Activated B cell treated with CpG ODN at 0.5 μM for 24 hours (primary cell): Measurements from ENCODE around the gene RAB4A. TPM values are rescaled to one million over a fixed set of nuclear protein-coding genes. Genes with fewer than 3 reads are reported as not detected.

Experiments
- ATAC-seq: fragments of 200-7000 bp; cut with Tn5 transposase; one replicate; pipeline ENCODE4 v1.10.0; 2021; ENCODE audit warnings: low read depth, mild to moderate bottlenecking, moderate library complexity
- CTCF ChIA-PET: fragments of 350-600 bp; sonication (Branson Sonifier 250); formaldehyde crosslinking; loops from one replicate; lab custom pipeline; 2021; ENCODE audit warnings: antibody characterized with exemption; lab: Charles Lee
- POLR2A ChIA-PET: fragments of 350-600 bp; sonication (Branson Sonifier 250); formaldehyde crosslinking; loops from one replicate; lab custom pipeline; 2021; ENCODE audit warnings: antibody characterized with exemption; lab: Charles Lee
- DNase-seq: peaks from one replicate; pipeline ENCODE4 v3.0.0; 2022
- H3K27ac Mint-ChIP-seq: one replicate; pipeline ENCODE4 v1.8.0; 2020; ENCODE audit warnings: mixed read lengths
- H3K27me3 Mint-ChIP-seq: one replicate; pipeline ENCODE4 v1.8.0; 2021; ENCODE audit warnings: mixed read lengths
- H3K36me3 Mint-ChIP-seq: one replicate; pipeline ENCODE4 v1.8.0; 2021; ENCODE audit warnings: low read depth, mixed read lengths
- H3K4me1 Mint-ChIP-seq: one replicate; pipeline ENCODE4 v1.8.0; 2021; ENCODE audit warnings: mixed read lengths
- H3K4me3 Mint-ChIP-seq: one replicate; pipeline ENCODE4 v1.8.0; 2020; ENCODE audit warnings: mild to moderate bottlenecking, mixed read lengths
- H3K9me3 Mint-ChIP-seq: one replicate; pipeline ENCODE4 v1.8.0; 2020; ENCODE audit warnings: mixed read lengths
- CTCF ChIP-seq: fragments of 200-600 bp; IDR thresholded peaks from one replicate; pipeline ENCODE4 v1.8.0; 2022; ENCODE audit warnings: antibody characterized with exemption, mild to moderate bottlenecking
- intact Hi-C: fragments of 100-400 bp; cut with micrococcal nuclease; formaldehyde crosslinking; loops from one replicate; pipeline ENCODE4 v1.15.1; 2024
- total RNA-seq: library from RNA; stranded (reverse); gene quantifications from 2 replicates; pipeline ENCODE4 v1.2.3, GENCODE V29; 2022

Gene RAB4A
- total RNA-seq, 1 donor from 2014 or later: 42.3 TPM

GRCh38 chr1:229309074-229309473 is 38.2 kb downstream of the RAB4A start:
- intact Hi-C loops: no loop called here
- Mint-ChIP-seq H3K27ac (no peak overlapping the region), H3K36me3 (peaks cover 66% of the 10 kb centered on the region), H3K4me1 (no peaks in the 10 kb centered on the region), H3K27me3 (no peaks in the 10 kb centered on the region), H3K4me3 (no peak overlapping the region), H3K9me3 (no peaks in the 10 kb centered on the region)
- CTCF ChIA-PET: no interaction called here
- ATAC-seq: no peak
- POLR2A ChIA-PET: no interaction called here
- no peak for TF ChIP-seq CTCF
- DNase-seq: no peak

- Mint-ChIP-seq H3K27me3 (no peaks in the 10 kb centered on the region), H3K9me3 (no peaks in the 10 kb centered on the region), H3K27ac (no peak overlapping the region), H3K4me1 (no peaks in the 10 kb centered on the region), H3K36me3 (peaks cover 61% of the 10 kb centered on the region), H3K4me3 (no peak overlapping the region)
- DNase-seq (no peak), ATAC-seq (no peak)
- TF ChIP-seq CTCF: no peak
- CTCF ChIA-PET: no interaction called here
- POLR2A ChIA-PET: no interaction called here
- intact Hi-C loops: no loop called here
Observed at GRCh38 chr1:229309684-229310083, 38.8 kb downstream of the RAB4A start.

GRCh38 chr1:229310833-229311232 is 39.9 kb downstream of the RAB4A start:
- intact Hi-C loops: no loop called here
- ChIA-PET CTCF (no interaction called here), POLR2A (no interaction called here)
- no peak for DNase-seq
- no peak for TF ChIP-seq CTCF
- no peak for ATAC-seq
- no peaks in the 10 kb centered on the region for H3K27me3 Mint-ChIP-seq
- H3K36me3 Mint-ChIP-seq: peaks cover 54% of the 10 kb centered on the region
- H3K4me3 Mint-ChIP-seq: no peak overlapping the region
- H3K4me1 Mint-ChIP-seq: no peaks in the 10 kb centered on the region
- H3K9me3 Mint-ChIP-seq: no peaks in the 10 kb centered on the region
- H3K27ac Mint-ChIP-seq: no peak overlapping the region

- CTCF ChIA-PET: no interaction called here
- Mint-ChIP-seq H3K4me3 (no peak overlapping the region), H3K9me3 (no peaks in the 10 kb centered on the region), H3K36me3 (peaks cover 31% of the 10 kb centered on the region), H3K4me1 (no peaks in the 10 kb centered on the region), H3K27ac (no peak overlapping the region), H3K27me3 (no peaks in the 10 kb centered on the region)
- TF ChIP-seq CTCF: no peak
- ATAC-seq (no peak), DNase-seq (no peak)
- intact Hi-C loops: no loop called here
- POLR2A ChIA-PET: no interaction called here
Observed at GRCh38 chr1:229316166-229316565, 45.3 kb downstream of the RAB4A start.

GRCh38 chr1:229318056-229318455 is 47.1 kb downstream of the RAB4A start:
- no peak for ATAC-seq
- peaks cover 25% of the 10 kb centered on the region for H3K36me3 Mint-ChIP-seq
- ChIA-PET POLR2A (interaction anchor here (0.6 kb wide), 1 partner anchor 162 kb away, joined by 3 read pairs; no protein-coding TSS in a partner anchor), CTCF (no interaction called here)
- no peak overlapping the region for H3K4me3 Mint-ChIP-seq
- no peaks in the 10 kb centered on the region for H3K9me3 Mint-ChIP-seq
- no peak for TF ChIP-seq CTCF
- H3K27ac Mint-ChIP-seq: no peak overlapping the region
- no peaks in the 10 kb centered on the region for H3K4me1 Mint-ChIP-seq
- DNase-seq: no peak
- intact Hi-C loops: no loop called here
- no peaks in the 10 kb centered on the region for H3K27me3 Mint-ChIP-seq
